OCI-LY7 (cell line): ENCODE results near the gene LGALS9. TPM values are rescaled to one million over a fixed set of nuclear protein-coding genes. Genes with fewer than 3 reads are reported as not detected.

Experiments
- BruUV-seq: library from RNA; stranded (reverse); fragments of 400-500 nt; replicated peaks from 2 replicates; lab custom pipeline; 2021; lab: Mats Ljungman, UMichigan
- CTCF ChIA-PET: fragments of 300-600 bp; sonication (Branson Sonifier 250); formaldehyde crosslinking; loops from one replicate; lab custom pipeline; 2022; ENCODE audit warnings: antibody characterized with exemption; ENCODE audit not compliant: unreplicated experiment; lab: Charles Lee
- POLR2A ChIA-PET: fragments of 300-600 bp; sonication (Branson Sonifier 250); formaldehyde crosslinking; loops from one replicate; lab custom pipeline; 2022; ENCODE audit warnings: antibody characterized with exemption; lab: Charles Lee
- DNase-seq: peaks from one replicate; pipeline ENCODE4 v3.0.0-alpha.2; 2015; ENCODE audit warnings: low spot score
- H2AFZ ChIP-seq: fragments of 200-600 bp; sonication (generic), shearing (Covaris generic); 2 replicates; pipeline ENCODE4 v1.6.1; 2014; ENCODE audit warnings: mild to moderate bottlenecking, antibody characterized with exemption, low read length, moderate library complexity
- H3K27ac ChIP-seq: fragments of 200-600 bp; sonication (generic); 2 replicates; pipeline ENCODE4 v1.5.1; 2014; ENCODE audit warnings: mixed run types, low read depth, mild to moderate bottlenecking, moderate library complexity, low read length, inconsistent platforms; ENCODE audit not compliant: poor library complexity, severe bottlenecking
- H3K36me3 ChIP-seq: fragments of 200-600 bp; sonication (generic); 2 replicates; pipeline ENCODE4 v1.6.1; 2014; ENCODE audit warnings: mild to moderate bottlenecking, antibody characterized with exemption, low read length, moderate library complexity, mixed read lengths; ENCODE audit not compliant: insufficient read depth
- H3K4me1 ChIP-seq: fragments of 200-600 bp; sonication (generic); 2 replicates; pipeline ENCODE4 v1.5.1; 2014; ENCODE audit warnings: mild to moderate bottlenecking, low read length; ENCODE audit not compliant: insufficient read depth, poor library complexity, severe bottlenecking
- H3K4me2 ChIP-seq: fragments of 200-600 bp; sonication (generic); 2 replicates; pipeline ENCODE4 v1.6.1; 2014; ENCODE audit warnings: mild to moderate bottlenecking, low read length
- H3K4me3 ChIP-seq: fragments of 200-600 bp; sonication (generic); 2 replicates; pipeline ENCODE4 v1.5.1; 2014; ENCODE audit warnings: mild to moderate bottlenecking, low read depth, low read length; ENCODE audit not compliant: poor library complexity, severe bottlenecking
- H3K79me2 ChIP-seq: fragments of 200-600 bp; sonication (generic); 2 replicates; pipeline ENCODE4 v1.6.1; 2016; ENCODE audit warnings: low read depth, mild to moderate bottlenecking, low read length, moderate library complexity, mixed read lengths; ENCODE audit not compliant: insufficient read depth
- H3K9me2 ChIP-seq: fragments of 200-600 bp; sonication (generic); 2 replicates; pipeline ENCODE4 v1.6.1; 2016; ENCODE audit warnings: mild to moderate bottlenecking, low read length, mixed read lengths; ENCODE audit not compliant: insufficient read depth
- H3K9me3 ChIP-seq: fragments of 200-600 bp; sonication (generic); 2 replicates; pipeline ENCODE4 v1.6.1; 2014; ENCODE audit warnings: mild to moderate bottlenecking, mixed run types, low read length, mixed read lengths
- H4K20me1 ChIP-seq: fragments of 200-600 bp; sonication (generic); 2 replicates; pipeline ENCODE4 v1.6.1; 2014; ENCODE audit warnings: mild to moderate bottlenecking, antibody characterized with exemption, low read length, moderate library complexity, mixed read lengths; ENCODE audit not compliant: insufficient read depth
- CTCF ChIP-seq: fragments of 200-600 bp; sonication (generic); conservative IDR thresholded peaks from 2 replicates; pipeline ENCODE4 v1.5.1; 2014; ENCODE audit warnings: mild to moderate bottlenecking, antibody characterized with exemption, low read length, moderate library complexity, mixed read lengths
- EZH2phosphoT487 ChIP-seq: fragments of 200-600 bp; sonication (generic); IDR thresholded peaks from 2 replicates; pipeline ENCODE4 v1.6.1; 2018; ENCODE audit warnings: low read depth, borderline replicate concordance, mild to moderate bottlenecking, mixed run types, antibody characterized with exemption, low read length, moderate library complexity, mixed read lengths
- intact Hi-C: fragments of 100-400 bp; cut with micrococcal nuclease; formaldehyde crosslinking; loops from one replicate; pipeline ENCODE4 v1.10.0; 2022; ENCODE audit not compliant: unreplicated experiment
- total RNA-seq, 2 experiments: library from RNA; depleted of rRNA in 1 of 2; stranded (reverse); fragments of >200 nt in 1 of 2; shearing (Covaris generic) in 1 of 2; gene quantifications; 2 replicates each; pipeline ENCODE4 v1.2.3, GENCODE V29; 2014 to 2022

LGALS9 gene
- total RNA-seq, 2 experiments from 2014 or later = 2.2 to 4.2 TPM

- Histone ChIP-seq H3K36me3 (no peaks in the 10 kb centered on the region), H3K4me2 (no peak overlapping the region), H3K9me2 (no peaks in the 10 kb centered on the region), H3K4me3 (no peak overlapping the region), H3K27ac (no peak overlapping the region), H4K20me1 (no peaks in the 10 kb centered on the region), H3K79me2 (no peaks in the 10 kb centered on the region), H3K4me1 (no peaks in the 10 kb centered on the region), H2AFZ (no peak overlapping the region), H3K9me3 (no peaks in the 10 kb centered on the region)
- TF ChIP-seq CTCF (no peak), EZH2phosphoT487 (no peak)
- POLR2A ChIA-PET = no interaction called here
- DNase-seq = no peak
- intact Hi-C loops = no loop called here
- BruUV-seq = no TSS peak
- CTCF ChIA-PET = no interaction called here
Observed at GRCh38 chr17:27666831-27667560, 36.0 kb downstream of the LGALS9 start.

GRCh38 chr17:27667656-27668487 is 36.9 kb downstream of the LGALS9 start:
- DNase-seq = no peak
- Histone ChIP-seq H3K4me3 (no peak overlapping the region), H2AFZ (no peak overlapping the region), H3K9me2 (no peaks in the 10 kb centered on the region), H3K27ac (no peak overlapping the region), H4K20me1 (no peaks in the 10 kb centered on the region), H3K4me2 (no peak overlapping the region), H3K79me2 (no peaks in the 10 kb centered on the region), H3K36me3 (no peaks in the 10 kb centered on the region), H3K4me1 (no peaks in the 10 kb centered on the region), H3K9me3 (no peaks in the 10 kb centered on the region)
- CTCF ChIA-PET = no interaction called here
- POLR2A ChIA-PET = no interaction called here
- TF ChIP-seq EZH2phosphoT487 (no peak), CTCF (no peak)
- no TSS peak for BruUV-seq
- intact Hi-C loops = no loop called here

GRCh38 chr17:27668488-27668823 is 37.5 kb downstream of the LGALS9 start:
- ChIA-PET POLR2A (no interaction called here), CTCF (no interaction called here)
- no peak overlapping the region for H2AFZ ChIP-seq
- no TSS peak for BruUV-seq
- no peak for TF ChIP-seq CTCF
- TF ChIP-seq EZH2phosphoT487 = no peak
- intact Hi-C loops = no loop called here
- no peak overlapping the region for H3K4me2 ChIP-seq
- H3K4me1 ChIP-seq = no peaks in the 10 kb centered on the region
- H3K9me2 ChIP-seq = no peaks in the 10 kb centered on the region
- no peaks in the 10 kb centered on the region for H3K9me3 ChIP-seq
- no peak for DNase-seq
- no peaks in the 10 kb centered on the region for H4K20me1 ChIP-seq
- no peaks in the 10 kb centered on the region for H3K36me3 ChIP-seq
- H3K27ac ChIP-seq = no peak overlapping the region
- no peaks in the 10 kb centered on the region for H3K79me2 ChIP-seq
- no peak overlapping the region for H3K4me3 ChIP-seq
